HG02798 (cell line): Measurements from ENCODE around the gene POLR1A.

Source experiments
- ATAC-seq: cut with Tn5 transposase; IDR thresholded peaks from one replicate; pipeline ENCODE4 v1.9.1; 2021; ENCODE audit warnings: mild to moderate bottlenecking; ENCODE audit not compliant: unreplicated experiment, poor library complexity

POLR1A gene

GRCh38 chr2:86066007-86066578 lies 39.6 kb downstream of the POLR1A start:
- no peak for ATAC-seq

GRCh38 chr2:86065512-86065911 lies 40.2 kb downstream of the POLR1A start:
- ATAC-seq, result no peak

DNA sequence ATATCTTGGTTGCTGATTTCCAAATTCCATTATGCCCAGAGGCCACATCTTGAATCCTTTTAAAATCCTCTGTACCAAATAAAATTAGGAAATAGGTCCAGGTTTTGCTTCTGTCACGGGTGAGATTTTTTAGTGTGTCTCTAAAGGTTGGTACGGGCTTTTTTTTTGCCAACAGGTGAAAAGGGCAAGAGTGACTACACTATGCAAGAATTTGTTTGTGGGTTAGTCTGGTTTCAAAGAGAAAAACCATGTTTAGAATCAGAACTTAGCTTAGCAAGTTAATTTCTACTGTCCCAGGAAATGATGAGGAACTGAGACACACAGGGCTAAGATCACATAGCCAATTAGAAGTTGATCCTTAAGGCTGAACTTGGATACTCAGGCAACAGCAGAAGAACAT lies 41.7 kb downstream of the POLR1A start:
- no peak for ATAC-seq

DNA sequence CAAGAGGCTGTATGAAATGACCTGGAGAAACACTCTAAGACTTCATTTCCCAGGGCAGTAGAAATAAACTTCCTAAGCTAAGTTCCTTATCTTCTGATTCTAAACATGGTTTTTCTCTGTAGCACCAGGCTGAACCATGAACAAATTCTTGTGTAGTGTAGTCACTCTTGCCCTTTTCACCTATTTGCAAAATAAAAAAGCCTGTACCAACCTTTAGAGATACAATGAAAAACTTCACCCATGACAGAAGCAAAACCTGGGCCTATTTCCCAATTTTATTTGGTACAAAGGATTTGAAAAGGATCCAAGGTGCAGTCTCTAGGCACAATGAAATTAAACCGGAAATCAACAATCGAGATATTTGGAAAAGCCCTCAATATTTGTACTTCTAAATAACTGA lies 43.6 kb downstream of the POLR1A start:
- no peak for ATAC-seq

GRCh38 chr2:86056590-86057331 lies 48.9 kb downstream of the POLR1A start:
- no peak for ATAC-seq

DNA sequence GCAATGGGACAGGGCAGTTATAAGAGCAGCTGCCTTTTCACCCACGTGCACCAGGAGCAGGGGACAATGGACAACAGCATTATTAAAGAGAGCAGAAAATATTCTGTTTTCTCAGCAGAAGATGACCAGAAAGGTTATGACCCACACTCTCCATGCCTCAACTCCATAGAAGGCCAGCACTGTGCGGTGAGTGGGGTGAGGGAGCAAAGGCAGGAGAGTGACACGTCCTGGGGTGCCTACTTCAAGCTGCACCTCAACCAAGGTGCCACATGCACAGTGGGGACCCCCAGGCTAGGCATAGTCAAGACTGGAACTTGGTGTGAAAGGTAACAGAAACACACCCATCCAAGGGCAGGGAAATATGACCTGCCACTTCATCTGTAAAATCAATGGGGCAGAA lies 50.4 kb downstream of the POLR1A start:
- ATAC-seq, result no peak

- ATAC-seq, result no peak
These were observed 51.1 kb downstream of the POLR1A start for GRCh38 chr2:86054535-86055082.

DNA sequence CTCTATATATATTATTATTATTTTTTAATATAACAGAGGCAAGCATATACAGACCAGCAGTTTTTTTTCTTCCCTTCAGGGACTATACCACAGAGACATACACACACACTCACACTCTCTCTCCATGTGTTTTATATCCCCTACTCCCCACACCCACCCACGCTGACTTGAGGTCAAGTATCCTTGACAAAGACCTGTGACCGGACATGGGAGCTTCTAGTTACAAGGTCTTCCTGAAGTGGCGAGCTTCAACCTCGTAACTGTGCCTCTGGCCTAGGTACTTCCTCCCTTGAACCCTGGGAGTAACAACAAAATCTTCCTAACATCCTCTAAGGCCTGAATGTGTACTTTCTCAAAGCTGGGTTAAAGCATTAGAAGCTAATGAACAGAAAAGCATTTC lies 52.5 kb downstream of the POLR1A start:
- no peak for ATAC-seq

- no peak for ATAC-seq
These were observed 53.0 kb downstream of the POLR1A start for GRCh38 chr2:86052676-86053075.

DNA sequence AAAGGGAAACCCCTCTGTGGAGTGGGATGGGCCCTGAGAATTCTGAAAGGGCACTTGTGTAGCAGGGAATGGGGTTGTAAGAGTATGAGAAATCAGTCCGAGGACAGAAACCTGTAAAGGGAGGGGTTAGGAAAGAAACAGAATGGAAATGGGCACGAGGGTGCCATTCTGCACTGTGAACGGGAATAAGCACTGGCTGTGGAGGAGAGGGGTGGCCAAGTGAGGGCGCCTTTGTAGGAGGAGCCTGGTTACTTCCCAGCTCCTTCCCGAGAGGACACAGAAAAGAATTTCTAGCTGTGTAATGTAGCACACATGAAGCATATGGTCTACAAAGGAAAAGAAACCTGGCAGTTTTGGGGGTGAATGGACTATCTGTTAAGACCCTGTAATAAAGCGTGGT lies 53.4 kb downstream of the POLR1A start:
- ATAC-seq, result no peak

- no peak for ATAC-seq
These were observed 55.4 kb downstream of the POLR1A start for GRCh38 chr2:86050301-86050700.

- ATAC-seq, result no peak
These were observed 56.2 kb downstream of the POLR1A start for GRCh38 chr2:86049529-86049928.

DNA sequence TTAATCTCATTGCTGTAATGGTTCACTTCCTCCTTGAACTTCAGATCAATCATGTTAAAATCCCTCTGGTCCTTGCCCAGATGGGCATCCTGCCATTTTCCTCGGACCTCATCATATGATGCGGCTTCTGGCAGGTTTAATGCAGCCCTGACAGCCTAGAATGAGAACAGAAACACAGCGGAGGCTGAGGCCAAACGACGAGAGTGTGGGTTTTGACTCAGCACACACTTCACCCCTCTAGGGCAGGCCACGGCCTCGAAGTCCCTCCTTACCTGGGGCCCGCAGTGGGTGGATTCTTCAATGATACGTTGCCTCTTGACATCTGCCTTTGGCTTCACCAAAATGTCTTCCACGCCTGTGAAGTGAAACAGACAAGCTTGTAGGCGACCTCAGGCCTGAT lies 56.8 kb downstream of the POLR1A start:
- no peak for ATAC-seq

DNA sequence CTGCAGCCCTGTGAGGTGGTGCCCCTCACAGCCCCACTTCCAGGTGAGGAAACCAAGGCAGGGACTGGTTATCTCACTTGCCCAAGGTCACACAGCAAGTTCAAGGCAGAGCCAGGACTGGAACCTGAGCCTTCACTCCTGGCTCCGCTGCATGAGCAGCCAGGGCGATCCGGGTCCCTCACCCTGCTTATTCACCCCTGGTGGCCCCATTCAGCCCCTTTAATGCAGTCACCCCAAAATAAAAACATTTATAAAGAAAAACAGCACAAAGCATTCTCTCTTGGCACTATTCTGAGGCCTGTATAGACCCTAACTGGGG lies 57.3 kb downstream of the POLR1A start:
- ATAC-seq, result no peak

DNA sequence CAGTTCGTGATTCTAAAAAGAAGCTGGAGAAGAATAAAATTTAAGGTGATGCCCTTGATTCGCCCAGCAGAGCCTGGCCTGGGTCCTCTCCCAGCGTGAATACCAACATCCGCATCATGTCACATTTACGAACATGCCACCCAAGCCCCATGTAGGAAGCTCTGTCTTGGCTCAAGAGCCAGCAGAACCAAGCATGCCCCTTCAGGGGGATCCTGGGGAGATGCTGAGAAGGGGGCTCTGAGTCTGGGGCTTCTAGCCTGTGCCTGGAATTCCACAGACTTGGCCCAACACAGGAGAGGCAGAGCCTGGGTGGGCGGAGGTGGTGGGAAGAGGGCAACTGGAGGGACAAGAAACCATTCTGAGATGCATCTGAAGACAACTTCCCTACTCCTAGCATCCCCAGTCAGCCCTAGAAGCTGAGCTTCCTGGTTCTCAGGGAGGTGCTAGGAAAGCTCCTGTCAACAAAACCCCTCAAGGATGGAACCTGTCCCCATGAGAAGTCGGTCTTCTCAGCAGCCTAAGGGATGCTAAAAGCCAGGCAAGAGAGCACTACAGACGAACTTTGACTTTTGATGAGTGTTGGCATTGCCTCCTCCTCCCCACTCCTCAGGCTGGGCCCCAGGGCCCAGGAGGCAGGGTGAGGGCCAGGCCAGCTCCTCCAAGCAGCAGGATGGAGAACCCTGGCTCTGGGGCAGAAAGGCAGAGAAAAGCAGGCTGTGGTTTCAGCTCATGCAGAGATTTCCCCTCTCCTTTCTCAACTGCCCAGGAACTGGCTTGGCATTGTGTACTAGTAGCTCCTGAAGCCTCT lies 57.9 kb downstream of the POLR1A start:
- ATAC-seq, result no peak

GRCh38 chr2:86045541-86045940 lies 60.1 kb downstream of the POLR1A start:
- no peak for ATAC-seq

DNA sequence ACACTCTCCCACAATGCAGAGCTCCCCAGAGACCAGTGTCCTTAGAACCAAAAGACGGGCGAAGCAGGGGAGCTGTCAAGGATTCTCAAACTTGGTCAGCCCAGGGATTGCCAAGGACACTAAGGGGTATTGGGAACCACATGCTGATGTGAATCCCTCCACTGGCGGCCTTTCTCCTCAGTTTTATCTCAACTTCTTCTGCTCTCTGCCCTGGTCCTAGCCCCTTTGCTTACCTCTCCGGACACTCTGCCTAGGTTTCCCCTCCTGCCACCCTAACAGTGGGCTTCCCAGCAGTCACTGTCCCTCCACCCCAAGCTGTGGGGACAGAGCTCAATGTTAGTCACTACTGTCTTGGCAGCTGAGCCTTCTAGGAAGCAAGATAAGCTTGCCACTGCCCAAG lies 61.1 kb downstream of the POLR1A start:
- ATAC-seq, result no peak

DNA sequence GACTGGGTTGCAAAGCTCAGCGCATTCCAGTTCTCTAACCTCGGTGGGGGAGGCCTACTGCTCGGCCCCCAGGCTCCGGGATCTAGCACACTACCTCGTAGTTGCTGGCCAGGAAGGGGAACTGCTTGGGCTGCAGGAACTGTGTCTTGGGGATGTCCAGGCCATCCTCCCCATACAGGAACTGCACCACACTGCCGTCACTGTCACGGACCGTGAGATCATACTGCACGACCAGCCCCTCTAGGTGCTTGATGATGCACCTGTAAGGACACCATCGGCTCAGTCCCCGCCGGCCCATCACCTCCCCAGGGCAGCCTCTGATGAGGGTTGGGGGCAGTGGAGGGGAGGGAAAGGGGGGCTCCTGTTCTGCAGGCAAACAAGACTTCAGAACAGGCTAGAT lies 61.6 kb downstream of the POLR1A start:
- no peak for ATAC-seq

DNA sequence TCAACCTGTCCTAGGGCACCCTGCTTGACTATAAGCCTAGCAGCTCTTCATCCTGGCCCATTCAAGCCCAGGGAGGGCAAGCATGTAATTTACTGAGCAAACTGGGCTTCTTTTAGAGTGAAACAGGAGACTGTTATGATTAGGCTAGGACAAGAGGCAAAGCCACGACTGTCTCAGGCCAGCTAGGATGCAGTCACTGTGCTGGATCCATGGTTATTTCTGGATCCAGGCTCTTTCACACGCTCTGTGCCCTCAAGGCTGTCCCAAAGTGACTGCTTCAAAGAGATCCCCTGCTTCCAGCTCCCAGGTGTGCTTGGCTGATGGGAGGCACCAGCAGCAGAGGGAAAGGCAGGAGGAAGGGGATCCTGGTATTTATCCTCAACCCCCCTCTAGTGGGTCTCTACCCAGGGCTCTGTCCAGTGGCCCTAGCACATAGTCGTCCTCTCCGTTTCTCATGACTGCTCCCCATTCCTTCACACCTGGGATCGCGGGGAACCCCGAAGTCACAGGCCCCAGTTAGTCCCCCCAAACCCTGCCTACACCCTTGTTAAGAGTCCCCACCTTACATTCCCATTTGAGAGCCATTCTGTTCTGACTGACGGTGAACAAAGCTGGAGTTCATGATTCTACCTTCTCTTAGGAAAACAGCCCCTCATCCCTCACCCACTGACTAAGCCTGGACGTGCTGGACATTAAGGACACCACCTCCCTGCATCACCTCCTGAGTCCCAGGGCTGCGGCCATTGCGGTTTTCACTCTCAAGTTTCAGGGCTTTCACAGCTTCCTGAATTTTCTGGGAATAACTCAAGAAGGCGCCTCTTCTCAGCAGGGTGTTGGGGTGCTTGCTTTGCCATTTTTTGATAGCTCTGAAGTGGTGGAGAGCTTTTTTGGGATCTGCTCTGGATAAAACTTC lies 63.2 kb downstream of the POLR1A start:
- ATAC-seq, result no peak

DNA sequence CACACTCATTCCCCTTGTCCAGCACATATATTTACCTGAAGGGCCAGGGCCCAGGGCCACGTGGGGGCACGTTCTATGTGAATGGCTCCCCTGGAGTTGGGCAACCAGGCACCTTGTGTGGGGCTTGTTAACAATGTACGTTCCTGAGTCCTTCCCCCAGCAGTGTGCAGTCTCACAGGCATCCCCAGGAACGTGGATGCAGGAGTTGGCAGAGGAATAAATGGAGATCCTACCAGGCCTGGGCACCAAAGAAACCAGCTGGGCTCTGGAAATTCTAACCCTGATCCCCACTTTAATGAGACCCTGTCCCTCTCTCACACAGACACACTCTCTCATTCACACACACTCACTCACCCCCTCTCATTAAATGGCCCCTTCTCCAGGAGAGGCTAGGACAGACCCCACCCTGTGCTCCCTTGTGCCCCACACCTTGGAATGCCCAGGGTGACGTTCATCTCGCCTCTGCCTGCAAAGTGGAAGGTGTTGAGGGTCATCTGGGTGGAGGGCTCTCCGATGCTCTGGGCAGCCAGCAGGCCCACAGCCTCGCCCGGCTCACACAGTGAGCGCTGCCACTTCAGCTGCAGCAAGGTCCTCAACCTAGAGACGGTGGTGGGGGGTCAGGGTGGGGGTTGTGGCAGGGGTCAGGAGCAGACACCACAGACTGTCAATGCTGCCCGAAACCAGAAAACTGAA lies 65.6 kb downstream of the POLR1A start:
- ATAC-seq, result no peak
